Stimulated activated CD4-positive, alpha-beta T cell treated with anti-CD3 and anti-CD28 coated beads, Interleukin-15, amount 100 ng/mL, for 24 hours (primary cell): ENCODE measurements around the gene ZEB2.

ENCODE experiments used
- DNase-seq: peaks from one replicate; pipeline ENCODE4 v3.0.0-alpha.2; 2020

The ZEB2 gene

GRCh38 chr2:144493027-144493809 is 26.7 kb downstream of the ZEB2 start:
- no peak for DNase-seq

GRCh38 chr2:144490857-144491256 is 29.1 kb downstream of the ZEB2 start:
- DNase-seq = no peak

DNA sequence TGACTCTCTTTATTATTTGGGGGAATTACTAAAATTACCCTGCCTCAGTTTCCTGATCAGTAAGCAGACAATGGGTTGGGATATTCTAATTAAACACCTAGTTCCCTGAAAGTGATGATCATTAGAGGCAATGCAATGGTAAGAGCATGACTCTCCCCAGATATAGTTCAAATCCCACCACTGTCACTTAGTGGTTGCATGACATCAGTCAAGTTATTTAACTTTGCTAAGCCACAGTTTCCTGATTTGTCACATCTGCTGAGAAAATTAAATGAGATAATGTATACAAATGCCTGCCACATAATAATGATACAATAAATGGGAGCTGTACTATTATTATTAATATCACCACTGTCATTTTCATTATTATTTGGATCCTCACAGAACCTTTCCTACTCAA is 29.9 kb downstream of the ZEB2 start:
- DNase-seq = no peak

DNA sequence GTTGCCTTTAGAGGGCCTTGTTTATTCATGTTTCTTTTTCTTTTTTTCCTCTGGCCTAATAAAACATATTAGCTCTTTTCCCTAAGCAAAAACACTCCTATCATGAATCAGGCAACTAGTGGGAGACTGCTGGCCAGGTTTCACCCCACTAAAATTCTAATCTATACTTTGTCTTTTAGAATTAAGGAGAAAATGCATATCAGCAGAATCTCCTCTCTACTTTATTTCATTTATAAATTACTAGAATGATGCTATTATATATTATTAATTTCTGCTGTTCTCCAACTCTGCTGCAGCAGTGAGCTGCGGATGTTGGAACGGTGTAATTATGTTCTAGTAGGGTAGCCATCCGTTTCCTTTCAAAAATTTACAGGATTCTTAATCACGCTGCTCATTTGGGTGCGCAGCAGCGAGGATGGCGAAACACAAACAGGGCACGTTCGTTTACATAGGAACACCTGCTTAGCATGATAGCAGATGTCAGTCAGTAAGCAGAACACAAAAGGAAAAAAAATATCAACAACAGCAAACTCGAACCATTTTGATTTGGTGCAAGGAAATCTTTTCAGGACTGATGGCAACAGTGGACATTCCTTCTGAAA is 30.5 kb downstream of the ZEB2 start:
- no peak for DNase-seq

DNA sequence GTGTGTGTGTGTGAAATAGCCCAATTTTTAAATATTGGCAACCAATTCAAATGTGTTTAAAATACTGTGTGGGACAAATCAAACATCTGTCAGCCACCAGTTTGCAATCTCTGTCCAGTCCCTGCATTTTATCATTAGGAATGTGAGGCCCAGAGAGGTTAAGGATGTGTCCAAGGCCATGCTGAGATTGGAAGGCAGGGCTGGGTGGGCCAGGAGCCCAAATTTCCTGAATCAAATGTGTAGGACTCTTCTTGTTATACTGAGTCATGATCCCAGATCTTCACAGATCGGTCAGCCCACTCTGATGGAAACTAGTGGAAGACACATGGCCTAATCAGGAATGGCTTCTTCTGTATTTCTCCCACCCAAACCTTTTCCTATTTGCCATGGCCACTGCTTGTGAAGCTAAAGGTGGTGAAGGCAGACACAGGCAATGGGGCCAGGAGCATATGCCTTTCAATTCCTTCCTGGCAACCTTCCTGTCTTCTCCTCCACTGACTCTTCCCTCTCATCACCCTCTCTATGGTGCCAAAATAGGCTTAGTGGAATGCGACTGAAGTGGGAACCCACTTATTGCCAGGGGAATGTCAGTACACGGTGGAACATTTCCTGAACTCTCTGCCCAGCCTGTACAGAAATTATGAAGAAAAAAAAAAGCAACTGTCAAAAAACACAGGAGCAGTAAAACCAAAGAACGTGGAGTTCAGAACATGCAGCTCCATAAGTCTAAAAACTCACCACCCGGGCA is 35.5 kb downstream of the ZEB2 start:
- DNase-seq = no peak

- DNase-seq = no peak
Measured at GRCh38 chr2:144481666-144482065, 38.3 kb downstream of the ZEB2 start.

GRCh38 chr2:144481109-144481508 is 38.8 kb downstream of the ZEB2 start:
- no peak for DNase-seq

- no peak for DNase-seq
Measured at GRCh38 chr2:144480285-144480684, 39.6 kb downstream of the ZEB2 start.

DNA sequence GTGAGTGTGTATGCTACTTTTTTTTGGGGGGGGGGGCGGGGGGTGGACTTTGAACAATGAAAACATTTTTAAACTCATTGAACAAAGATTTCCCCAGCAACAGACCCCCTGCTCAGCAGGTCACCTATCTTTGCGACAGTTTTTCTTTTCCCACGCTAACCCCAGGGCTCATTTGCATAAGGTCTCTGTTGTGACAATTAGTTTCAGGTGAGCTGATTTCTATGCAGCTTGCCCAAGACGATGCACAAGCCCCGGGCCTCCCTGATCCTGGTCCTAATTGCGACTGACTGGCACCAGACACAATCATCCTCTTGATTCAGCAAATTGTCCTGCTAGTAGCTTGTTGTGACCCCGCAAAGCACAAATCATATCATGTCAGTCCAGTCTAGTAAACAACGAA is 40.3 kb downstream of the ZEB2 start:
- DNase-seq = no peak

- no peak for DNase-seq
Measured at GRCh38 chr2:144479138-144479537, 40.8 kb downstream of the ZEB2 start.

GRCh38 chr2:144477957-144478311 is 42.0 kb downstream of the ZEB2 start:
- no peak for DNase-seq

GRCh38 chr2:144477281-144477956 is 42.5 kb downstream of the ZEB2 start:
- no peak for DNase-seq

DNA sequence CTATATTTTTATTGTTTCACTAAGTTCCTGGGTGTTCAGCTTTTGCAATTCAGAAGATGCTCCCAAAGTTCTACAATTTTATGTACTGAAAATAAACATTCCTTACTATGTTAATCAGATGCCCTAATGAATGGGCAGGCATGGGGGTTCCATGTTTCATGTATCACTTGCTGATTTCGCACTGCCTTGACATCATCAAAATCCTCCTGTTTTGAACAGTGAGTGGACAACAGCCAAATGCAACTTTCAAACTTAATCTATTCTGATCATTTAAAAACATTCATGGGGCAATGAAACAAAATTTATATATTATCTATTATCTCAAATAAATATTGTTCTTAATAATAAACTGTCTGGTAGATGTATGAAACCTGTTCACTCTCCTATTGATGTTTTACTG is 43.2 kb downstream of the ZEB2 start:
- DNase-seq = no peak

DNA sequence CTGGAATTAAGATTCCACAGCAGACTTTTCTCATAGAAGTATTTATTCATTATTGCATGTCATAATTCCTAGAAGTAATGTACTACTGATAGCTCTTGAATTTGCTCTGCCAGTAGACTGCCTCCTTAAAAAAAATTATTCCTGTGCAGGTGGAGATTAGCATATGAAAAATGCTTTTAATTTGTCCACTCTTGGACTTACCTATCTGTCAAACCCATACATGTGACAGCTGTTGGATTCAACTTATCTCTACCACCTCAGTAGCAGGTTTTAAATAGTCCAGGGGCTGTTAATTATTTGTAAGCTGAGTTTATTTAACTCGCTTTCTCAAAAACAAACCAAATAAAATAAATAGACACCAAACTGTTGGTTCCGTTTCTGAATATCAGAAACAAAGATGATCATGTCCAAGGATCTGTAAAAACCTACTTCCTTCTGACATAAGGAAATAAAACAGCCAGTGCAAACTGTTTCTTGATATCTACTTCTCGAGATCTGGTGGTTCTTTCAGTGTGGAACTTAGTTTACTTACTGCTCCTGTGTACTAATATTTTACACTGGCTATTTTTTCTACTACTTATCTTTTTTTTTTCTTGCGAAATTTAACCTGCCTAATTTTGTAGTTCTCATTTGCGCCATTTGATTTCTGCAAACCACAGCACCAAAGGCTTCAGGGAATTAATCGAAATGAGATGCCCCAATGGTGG is 44.2 kb downstream of the ZEB2 start:
- DNase-seq = no peak

- DNase-seq = no peak
Measured at GRCh38 chr2:144475044-144475443, 44.9 kb downstream of the ZEB2 start.

- no peak for DNase-seq
Measured at GRCh38 chr2:144474017-144474416, 45.9 kb downstream of the ZEB2 start.

- DNase-seq = no peak
Measured at GRCh38 chr2:144472911-144473310, 47.0 kb downstream of the ZEB2 start.

- DNase-seq = no peak
Measured at GRCh38 chr2:144472046-144472412, 47.9 kb downstream of the ZEB2 start.

DNA sequence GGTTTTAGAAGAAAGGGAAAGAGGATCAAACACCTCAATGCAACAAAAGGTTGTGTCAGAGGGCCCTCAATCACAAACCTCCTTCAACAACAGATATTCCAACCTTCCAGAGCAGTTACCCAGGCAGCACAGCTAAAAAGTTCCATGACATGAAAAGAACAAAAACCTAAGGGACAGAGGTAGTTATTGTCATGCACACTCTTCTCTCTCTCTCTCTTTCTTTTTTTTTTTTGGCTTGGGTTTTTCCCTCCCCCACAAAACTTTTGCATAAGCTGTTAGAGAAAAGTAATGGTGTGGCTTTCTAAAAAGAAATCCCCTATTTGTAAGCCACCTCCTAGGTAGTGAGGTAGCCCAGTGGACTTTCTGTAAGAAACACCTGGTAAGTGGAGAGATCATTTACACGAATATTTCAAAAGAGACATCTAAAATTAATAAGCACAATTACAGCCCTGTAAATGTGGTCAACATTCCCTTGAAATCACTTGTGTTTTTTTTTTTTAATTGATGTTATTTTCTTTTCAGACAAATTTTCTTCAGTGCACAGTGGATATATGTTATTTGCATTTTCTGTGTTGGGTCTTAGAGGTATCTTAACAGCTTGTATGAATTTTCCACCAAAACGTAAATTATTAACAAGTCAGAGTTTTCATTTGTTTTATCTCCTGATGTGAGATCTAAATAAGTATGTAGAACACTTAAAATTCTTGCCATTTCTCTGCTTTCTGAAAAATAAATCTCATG is 48.4 kb downstream of the ZEB2 start:
- DNase-seq = no peak

- no peak for DNase-seq
Measured at GRCh38 chr2:144470816-144471215, 49.1 kb downstream of the ZEB2 start.

DNA sequence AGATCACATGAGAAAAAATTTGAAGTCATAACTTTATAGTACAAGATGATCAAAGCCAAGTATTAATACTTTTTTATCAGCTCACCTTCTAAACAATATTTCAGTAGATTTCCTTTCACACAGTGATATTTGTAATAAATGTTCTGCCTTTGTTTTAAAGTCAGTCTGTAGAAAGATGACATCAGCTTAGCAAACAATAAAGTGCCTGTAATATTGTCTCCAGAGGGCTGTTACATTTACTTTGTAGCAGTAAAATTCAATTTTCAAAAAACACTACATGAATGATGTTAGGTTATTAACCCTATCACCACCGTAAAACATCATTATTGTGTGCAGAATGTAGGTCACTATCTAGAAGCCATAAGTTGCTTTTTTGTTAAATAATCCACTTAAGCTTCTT is 49.6 kb downstream of the ZEB2 start:
- DNase-seq = no peak

GRCh38 chr2:144469798-144470197 is 50.1 kb downstream of the ZEB2 start:
- DNase-seq = no peak
